Measurements from ENCODE around the gene NBAS. TPM values are rescaled to one million over a fixed set of nuclear protein-coding genes. Genes with fewer than 3 reads are reported as not detected.

The NBAS gene
- polyA plus RNA-seq (2013, experiment 1 of 2): 9.1 TPM
- 8.5 TPM for polyA plus RNA-seq (2013, experiment 2 of 2)

GRCh38 chr2:15560988-15561573 lies at the start of gene NBAS:
Gene NBAS, minus strand, starts transcription at chr2:15561334. Its CDS starts 30 bp downstream, at chr2:15561304.
- Histone ChIP-seq H2AK5ac (ENCODE audit: low read length) (no peak within 1 kb of the TSS), H3K18ac (ENCODE audit: low read length) (peak within 1 kb of the TSS; percentile 25), H3K79me2 (ENCODE audit: control insufficient read depth, insufficient read depth, low read length) (peaks cover 5% of the 10 kb centered on the region), H3K23ac (ENCODE audit: low read length) (peak within 1 kb of the TSS; percentile 25), H3K4me3 (ENCODE audit: low read length) (peak within 1 kb of the TSS; percentile 97), H3K9ac (ENCODE audit: low read length) (peak within 1 kb of the TSS; percentile 91), H3K56ac (ENCODE audit: low read length) (peak within 1 kb of the TSS; percentile 97), H3K4me1 (ENCODE audit: control insufficient read depth, low read depth, low read length) (no peaks in the 10 kb centered on the region), H3K27ac (ENCODE audit: low read depth, low read length) (no peak within 1 kb of the TSS), H3K27me3 (ENCODE audit: insufficient read depth, low read length, poor library complexity) (no peaks in the 10 kb centered on the region), H3K79me1 (ENCODE audit: low read length) (peaks cover 11% of the 10 kb centered on the region), H4K5ac (ENCODE audit: low read length) (no peak within 1 kb of the TSS), H3K4ac (ENCODE audit: low read depth, low read length) (peak within 1 kb of the TSS; percentile 41), H3K36me3 (ENCODE audit: control insufficient read depth, insufficient read depth, low read length) (no peaks in the 10 kb centered on the region), H2BK120ac (ENCODE audit: low read depth, low read length) (peak within 1 kb of the TSS; percentile 28), H2BK5ac (ENCODE audit: low read length) (peak within 1 kb of the TSS; percentile 78), H4K8ac (ENCODE audit: low read depth, low read length) (no peak within 1 kb of the TSS), H2BK15ac (replicated peaks; ENCODE audit: low read depth) (no peak within 1 kb of the TSS), H3K4me2 (ENCODE audit: low read length) (peak within 1 kb of the TSS; percentile 97)
- peak; percentile 96 for DNase-seq
- WGBS (ENCODE audit: extremely low coverage, insufficient coverage, low lambda C conversion rate): no CpG with 5 or more reads among the region's 30 CpGs

GRCh38 chr2:15610430-15610952 lies 49.4 kb upstream of the NBAS start:
- Histone ChIP-seq H3K36me3 (ENCODE audit: control insufficient read depth, insufficient read depth, low read length) (peaks cover 10% of the 10 kb centered on the region), H3K4me2 (ENCODE audit: low read length) (no peak overlapping the region), H4K8ac (ENCODE audit: low read depth, low read length) (no peak overlapping the region), H3K27me3 (ENCODE audit: insufficient read depth, low read length, poor library complexity) (no peaks in the 10 kb centered on the region), H3K18ac (ENCODE audit: low read length) (no peak overlapping the region), H2BK5ac (ENCODE audit: low read length) (no peak overlapping the region), H3K4me3 (ENCODE audit: low read length) (no peak overlapping the region), H2BK120ac (ENCODE audit: low read depth, low read length) (no peak overlapping the region), H2BK15ac (replicated peaks; ENCODE audit: low read depth) (no peak overlapping the region), H3K79me2 (ENCODE audit: control insufficient read depth, insufficient read depth, low read length) (no peaks in the 10 kb centered on the region), H3K27ac (ENCODE audit: low read depth, low read length) (no peak overlapping the region), H3K23ac (ENCODE audit: low read length) (no peak overlapping the region), H3K79me1 (ENCODE audit: low read length) (no peaks in the 10 kb centered on the region), H2AK5ac (ENCODE audit: low read length) (no peak overlapping the region), H3K56ac (ENCODE audit: low read length) (no peak overlapping the region), H4K5ac (ENCODE audit: low read length) (no peak overlapping the region), H3K4me1 (ENCODE audit: control insufficient read depth, low read depth, low read length) (no peaks in the 10 kb centered on the region), H3K4ac (ENCODE audit: low read depth, low read length) (no peak overlapping the region), H3K9ac (ENCODE audit: low read length) (no peak overlapping the region)
- DNase-seq: no peak
- no CpG with 5 or more reads among the region's 5 CpGs for WGBS (ENCODE audit: extremely low coverage, insufficient coverage, low lambda C conversion rate)

- Histone ChIP-seq H3K27me3 (ENCODE audit: insufficient read depth, low read length, poor library complexity) (no peaks in the 10 kb centered on the region), H3K18ac (ENCODE audit: low read length) (no peak overlapping the region), H3K79me1 (ENCODE audit: low read length) (no peaks in the 10 kb centered on the region), H3K36me3 (ENCODE audit: control insufficient read depth, insufficient read depth, low read length) (peaks cover 13% of the 10 kb centered on the region), H3K79me2 (ENCODE audit: control insufficient read depth, insufficient read depth, low read length) (no peaks in the 10 kb centered on the region), H2BK5ac (ENCODE audit: low read length) (no peak overlapping the region), H3K4me1 (ENCODE audit: control insufficient read depth, low read depth, low read length) (no peaks in the 10 kb centered on the region), H3K4me3 (ENCODE audit: low read length) (no peak overlapping the region), H3K23ac (ENCODE audit: low read length) (no peak overlapping the region), H3K4me2 (ENCODE audit: low read length) (no peak overlapping the region), H3K27ac (ENCODE audit: low read depth, low read length) (no peak overlapping the region), H3K9ac (ENCODE audit: low read length) (no peak overlapping the region), H4K5ac (ENCODE audit: low read length) (no peak overlapping the region), H2BK120ac (ENCODE audit: low read depth, low read length) (no peak overlapping the region), H2BK15ac (replicated peaks; ENCODE audit: low read depth) (no peak overlapping the region), H4K8ac (ENCODE audit: low read depth, low read length) (no peak overlapping the region), H3K56ac (ENCODE audit: low read length) (no peak overlapping the region), H2AK5ac (ENCODE audit: low read length) (no peak overlapping the region), H3K4ac (ENCODE audit: low read depth, low read length) (no peak overlapping the region)
- WGBS (ENCODE audit: extremely low coverage, insufficient coverage, low lambda C conversion rate): no CpG with 5 or more reads among the region's 1 CpG
- DNase-seq: no peak
Measured at GRCh38 chr2:15609341-15610042, 48.4 kb upstream of the NBAS start.

- H3K56ac ChIP-seq (ENCODE audit: low read length): no peak overlapping the region
- H2AK5ac ChIP-seq (ENCODE audit: low read length): no peak overlapping the region
- DNase-seq: no peak
- H4K5ac ChIP-seq (ENCODE audit: low read length): no peak overlapping the region
- no peak overlapping the region for H3K23ac ChIP-seq (ENCODE audit: low read length)
- no peaks in the 10 kb centered on the region for H3K79me1 ChIP-seq (ENCODE audit: low read length)
- H3K27ac ChIP-seq (ENCODE audit: low read depth, low read length): no peak overlapping the region
- H3K36me3 ChIP-seq (ENCODE audit: control insufficient read depth, insufficient read depth, low read length): peaks cover 14% of the 10 kb centered on the region
- H3K9ac ChIP-seq (ENCODE audit: low read length): no peak overlapping the region
- H3K4me3 ChIP-seq (ENCODE audit: low read length): no peak overlapping the region
- no peaks in the 10 kb centered on the region for H3K4me1 ChIP-seq (ENCODE audit: control insufficient read depth, low read depth, low read length)
- H3K79me2 ChIP-seq (ENCODE audit: control insufficient read depth, insufficient read depth, low read length): no peaks in the 10 kb centered on the region
- H3K27me3 ChIP-seq (ENCODE audit: insufficient read depth, low read length, poor library complexity): no peaks in the 10 kb centered on the region
- H3K18ac ChIP-seq (ENCODE audit: low read length): no peak overlapping the region
- no peak overlapping the region for H3K4ac ChIP-seq (ENCODE audit: low read depth, low read length)
- no peak overlapping the region for H3K4me2 ChIP-seq (ENCODE audit: low read length)
- WGBS (ENCODE audit: extremely low coverage, insufficient coverage, low lambda C conversion rate): no CpG with 5 or more reads among the region's 4 CpGs
- no peak overlapping the region for H2BK120ac ChIP-seq (ENCODE audit: low read depth, low read length)
- H2BK15ac ChIP-seq (replicated peaks; ENCODE audit: low read depth): no peak overlapping the region
- no peak overlapping the region for H4K8ac ChIP-seq (ENCODE audit: low read depth, low read length)
- H2BK5ac ChIP-seq (ENCODE audit: low read length): no peak overlapping the region
Measured at GRCh38 chr2:15608392-15608761, 47.2 kb upstream of the NBAS start.

GRCh38 chr2:15607709-15608391 lies 46.7 kb upstream of the NBAS start:
- no CpG with 5 or more reads among the region's 7 CpGs for WGBS (ENCODE audit: extremely low coverage, insufficient coverage, low lambda C conversion rate)

More at GRCh38 chr2:15607709-15608391, 46.7 kb upstream of the NBAS start:
- H3K79me2 ChIP-seq (ENCODE audit: control insufficient read depth, insufficient read depth, low read length): no peaks in the 10 kb centered on the region
- H3K18ac ChIP-seq (ENCODE audit: low read length): no peak overlapping the region
- no peak overlapping the region for H4K8ac ChIP-seq (ENCODE audit: low read depth, low read length)
- no peak overlapping the region for H3K4ac ChIP-seq (ENCODE audit: low read depth, low read length)
- no peak overlapping the region for H3K9ac ChIP-seq (ENCODE audit: low read length)
- no peak overlapping the region for H2BK15ac ChIP-seq (replicated peaks; ENCODE audit: low read depth)
- no peak overlapping the region for H3K23ac ChIP-seq (ENCODE audit: low read length)
- H3K27ac ChIP-seq (ENCODE audit: low read depth, low read length): no peak overlapping the region
- peaks cover 14% of the 10 kb centered on the region for H3K36me3 ChIP-seq (ENCODE audit: control insufficient read depth, insufficient read depth, low read length)
- H3K27me3 ChIP-seq (ENCODE audit: insufficient read depth, low read length, poor library complexity): no peaks in the 10 kb centered on the region
- no peaks in the 10 kb centered on the region for H3K79me1 ChIP-seq (ENCODE audit: low read length)
- no peaks in the 10 kb centered on the region for H3K4me1 ChIP-seq (ENCODE audit: control insufficient read depth, low read depth, low read length)
- no peak overlapping the region for H4K5ac ChIP-seq (ENCODE audit: low read length)
- no peak overlapping the region for H2BK5ac ChIP-seq (ENCODE audit: low read length)
- no peak overlapping the region for H3K4me3 ChIP-seq (ENCODE audit: low read length)
- no peak overlapping the region for H3K56ac ChIP-seq (ENCODE audit: low read length)
- no peak overlapping the region for H2BK120ac ChIP-seq (ENCODE audit: low read depth, low read length)
- H3K4me2 ChIP-seq (ENCODE audit: low read length): no peak overlapping the region
- H2AK5ac ChIP-seq (ENCODE audit: low read length): no peak overlapping the region
- no peak for DNase-seq

All from mesendoderm (in vitro differentiated cells).